HG02623 (cell line): ENCODE data around the gene TMEM242.
"Not testable (repeated sequence)": the region's sequence is repeated elsewhere in the genome, so short reads cannot be mapped to it uniquely, and the experiment has no call there.

Experiments
- ATAC-seq: cut with Tn5 transposase; IDR thresholded peaks from one replicate; pipeline ENCODE4 v1.9.1; 2021; ENCODE audit warnings: moderate library complexity; ENCODE audit not compliant: unreplicated experiment

The TMEM242 gene

GRCh38 chr6:157323255-157323965 is at the start of gene TMEM242:
TMEM242 (minus strand) TSS chr6:157323519; CDS start chr6:157323499, 20 bp downstream.
- ATAC-seq, result peak; percentile 84

GRCh38 chr6:157372501-157373280 is 49.4 kb upstream of the TMEM242 start:
- ATAC-seq, result no peak

GRCh38 chr6:157370755-157371154 is 47.4 kb upstream of the TMEM242 start:
- no peak for ATAC-seq

GRCh38 chr6:157368359-157369049 is 45.2 kb upstream of the TMEM242 start:
- no peak for ATAC-seq

DNA sequence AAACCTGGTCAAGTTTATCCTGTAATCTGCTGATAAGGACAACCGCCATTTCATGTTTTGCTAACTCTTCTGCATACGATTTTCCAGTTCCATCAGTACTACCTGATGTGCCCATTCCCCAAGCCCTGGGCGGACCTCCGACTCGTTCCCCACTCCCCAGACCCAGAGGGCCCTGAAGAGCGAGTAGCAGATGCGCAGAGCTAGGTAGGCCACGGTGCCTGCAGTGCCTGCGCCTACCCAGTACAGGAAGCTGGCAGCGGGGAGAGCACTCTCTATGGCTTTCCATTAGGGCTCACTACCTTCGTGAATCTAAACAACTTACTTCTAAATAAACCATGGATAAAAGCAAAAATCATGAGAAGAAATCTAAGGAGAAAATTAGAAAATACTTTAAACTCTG is 43.3 kb upstream of the TMEM242 start:
- ATAC-seq, result no peak

DNA sequence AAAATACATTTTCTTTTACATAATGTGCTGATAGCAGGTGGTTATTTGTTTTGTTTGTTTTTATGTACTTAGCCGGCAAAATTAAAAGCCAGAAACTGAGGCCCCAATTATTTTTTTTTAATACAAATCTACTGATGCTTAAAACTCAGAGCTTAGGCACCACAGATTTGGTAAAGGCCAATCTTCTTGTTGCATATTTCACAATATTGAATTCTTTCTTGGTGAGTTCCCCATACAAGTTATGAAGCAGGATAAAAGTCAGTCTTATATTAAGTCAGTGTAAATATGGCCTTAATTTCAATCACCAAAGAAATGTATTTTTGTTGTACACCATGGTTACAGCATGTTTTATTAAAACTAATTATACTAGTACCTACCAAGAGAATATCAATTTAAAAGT is 41.4 kb upstream of the TMEM242 start:
- no peak for ATAC-seq

GRCh38 chr6:157361886-157362285 is 38.6 kb upstream of the TMEM242 start:
- ATAC-seq, result no peak

DNA sequence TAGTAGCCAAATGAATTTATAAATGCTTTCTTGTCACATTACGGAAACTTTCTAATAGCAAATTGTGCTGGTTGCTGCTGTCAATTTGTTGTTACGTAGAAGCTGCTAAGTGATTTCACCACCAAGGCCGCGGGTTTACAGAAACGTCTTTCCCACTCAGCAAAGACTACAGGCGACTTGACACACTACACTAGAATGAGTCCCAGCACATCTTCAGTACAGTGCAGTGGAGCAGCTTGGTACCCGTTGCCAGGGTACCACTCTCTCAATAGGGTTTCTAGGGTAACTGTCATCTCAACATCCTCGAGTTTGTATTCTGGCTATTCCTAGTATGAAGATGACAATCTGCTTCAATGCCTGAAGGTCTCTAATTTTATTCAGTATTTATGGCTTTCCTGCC is 35.0 kb upstream of the TMEM242 start:
- no peak for ATAC-seq

DNA sequence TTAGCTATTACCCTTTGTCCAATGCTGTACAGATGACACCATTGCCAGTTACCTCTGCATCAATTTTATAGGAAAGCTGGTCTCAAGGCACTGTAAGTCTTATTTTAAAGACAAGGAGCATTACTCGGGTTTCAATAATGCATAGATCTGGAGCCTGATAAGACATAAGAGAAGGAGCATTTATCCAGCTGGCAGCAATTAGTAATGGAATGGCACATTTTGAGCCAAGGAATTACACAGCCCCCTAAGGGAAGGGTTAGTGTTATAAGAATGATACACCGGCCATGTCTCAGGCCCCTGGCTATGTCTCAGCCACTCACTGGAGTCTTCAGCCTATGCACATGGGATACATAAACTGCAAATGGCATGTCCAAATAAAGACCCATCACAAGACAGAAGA is 23.1 kb upstream of the TMEM242 start:
- ATAC-seq, result no peak

DNA sequence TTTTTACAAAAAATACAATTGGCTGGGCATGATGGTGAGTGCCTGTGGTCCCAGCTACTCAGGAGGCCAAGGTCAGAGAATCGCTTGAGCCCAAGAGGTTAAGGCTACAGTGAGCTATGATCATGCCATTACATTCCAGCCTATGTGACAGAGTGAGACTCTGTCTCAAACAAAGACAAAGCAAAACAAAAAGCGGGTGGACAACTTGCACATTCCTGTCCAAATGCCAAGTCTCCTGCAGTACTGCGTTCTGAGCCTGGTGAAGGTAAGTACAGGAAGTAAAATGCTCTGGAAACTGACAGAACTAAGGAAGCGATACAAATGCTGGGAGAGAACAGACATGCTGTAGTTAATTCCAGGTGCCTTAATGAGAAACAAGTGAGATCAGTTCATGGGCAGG is 20.4 kb upstream of the TMEM242 start:
- no peak for ATAC-seq

DNA sequence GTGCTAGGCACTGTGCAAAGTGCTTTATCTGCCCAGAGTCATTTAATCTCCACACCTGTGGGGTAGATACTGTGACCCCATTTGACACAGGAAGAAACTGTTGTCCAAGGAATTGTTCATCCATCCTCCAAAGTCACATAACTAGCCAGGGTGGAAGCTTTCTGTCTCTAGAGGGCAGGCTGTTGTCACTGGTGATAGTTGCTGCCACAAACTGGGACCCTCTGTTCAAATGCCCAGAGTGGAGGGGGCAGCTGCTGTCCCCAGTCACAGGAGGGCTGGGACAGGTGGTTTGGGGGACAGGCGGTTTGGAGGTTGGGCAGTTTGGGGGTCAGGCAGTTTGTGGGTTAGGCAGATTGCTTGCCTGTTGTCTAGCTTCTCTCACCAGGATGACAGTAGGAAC is 16.1 kb upstream of the TMEM242 start:
- no peak for ATAC-seq

DNA sequence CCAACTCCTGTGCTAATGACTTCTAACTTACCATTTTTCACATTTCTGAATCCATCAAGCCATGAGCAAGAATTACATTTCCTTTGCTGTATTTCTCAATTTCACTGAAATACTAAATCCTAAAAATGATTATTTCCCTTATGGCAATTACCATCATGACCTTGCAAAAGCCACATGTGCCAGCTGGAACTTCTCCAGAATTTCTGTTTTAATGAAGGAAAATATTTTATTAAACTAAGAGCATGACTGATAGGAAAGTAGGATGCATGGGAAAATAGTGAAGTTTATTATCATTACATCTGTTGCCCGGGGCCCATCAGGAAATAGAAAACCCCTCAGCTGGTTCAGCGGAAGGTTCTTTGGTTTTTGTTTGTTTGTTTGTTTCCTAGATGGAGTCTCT is 14.4 kb upstream of the TMEM242 start:
- no peak for ATAC-seq

DNA sequence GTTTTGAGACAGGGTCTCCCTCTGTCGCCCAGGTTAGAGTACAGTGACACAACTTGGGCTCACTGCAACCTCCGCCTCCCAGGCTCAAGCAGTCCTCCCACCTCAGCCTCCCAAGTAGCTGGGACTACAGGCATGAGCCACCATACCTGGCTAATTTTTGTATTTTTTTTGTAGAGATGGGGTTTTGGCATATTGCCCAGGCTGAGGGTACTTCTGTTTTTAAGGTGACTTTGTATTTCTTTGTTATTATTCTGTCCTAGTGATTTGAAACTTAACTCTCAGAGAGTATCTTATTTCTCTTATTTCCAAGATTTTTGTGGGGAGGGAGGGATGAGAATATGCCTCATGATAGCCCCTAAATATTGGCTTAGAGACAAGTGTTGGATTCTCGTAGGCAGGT is 14.0 kb upstream of the TMEM242 start:
- not testable (repeated sequence) for ATAC-seq

DNA sequence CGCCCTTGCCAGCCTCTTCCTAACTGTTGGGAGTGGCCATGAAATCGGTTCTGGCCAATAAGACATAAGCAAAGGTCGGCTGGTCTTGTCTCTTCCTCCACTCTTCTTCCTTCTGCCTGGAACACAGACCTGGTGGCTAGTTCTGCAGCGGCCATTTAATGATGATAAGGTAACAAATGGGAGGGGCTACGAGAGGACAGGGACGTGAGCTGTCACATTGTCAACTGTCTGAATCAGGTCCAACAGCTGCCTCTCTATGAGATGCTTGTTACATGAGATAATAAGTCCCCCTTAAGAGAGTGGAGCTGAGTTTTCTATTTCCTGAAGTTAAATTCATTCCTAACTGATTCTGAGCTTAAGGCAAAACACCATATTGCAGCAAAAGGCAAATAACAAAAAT is 12.5 kb upstream of the TMEM242 start:
- no peak for ATAC-seq

DNA sequence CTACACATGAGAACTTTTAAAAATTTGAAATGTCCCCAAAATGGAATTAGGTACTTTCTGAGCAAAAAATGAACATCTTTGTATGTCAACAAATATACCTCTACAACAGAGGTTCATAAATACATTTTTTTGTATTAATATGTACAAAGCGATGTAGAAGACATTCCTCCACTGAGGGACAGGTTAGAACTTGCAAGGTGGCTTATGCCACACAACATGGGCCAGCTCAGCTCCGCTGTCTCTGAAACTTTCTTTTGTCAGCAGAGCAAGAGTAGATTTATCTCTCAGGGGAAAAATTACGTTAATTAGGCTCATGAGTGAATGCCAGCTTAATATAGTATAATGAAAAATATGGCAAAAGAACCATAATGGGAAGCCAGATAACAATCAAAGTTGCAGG is 10.6 kb upstream of the TMEM242 start:
- ATAC-seq, result no peak

- ATAC-seq, result no peak
Measured at GRCh38 chr6:157333537-157333936, 10.2 kb upstream of the TMEM242 start.

- ATAC-seq, result no peak
Measured at GRCh38 chr6:157332813-157333212, 9.5 kb upstream of the TMEM242 start.

DNA sequence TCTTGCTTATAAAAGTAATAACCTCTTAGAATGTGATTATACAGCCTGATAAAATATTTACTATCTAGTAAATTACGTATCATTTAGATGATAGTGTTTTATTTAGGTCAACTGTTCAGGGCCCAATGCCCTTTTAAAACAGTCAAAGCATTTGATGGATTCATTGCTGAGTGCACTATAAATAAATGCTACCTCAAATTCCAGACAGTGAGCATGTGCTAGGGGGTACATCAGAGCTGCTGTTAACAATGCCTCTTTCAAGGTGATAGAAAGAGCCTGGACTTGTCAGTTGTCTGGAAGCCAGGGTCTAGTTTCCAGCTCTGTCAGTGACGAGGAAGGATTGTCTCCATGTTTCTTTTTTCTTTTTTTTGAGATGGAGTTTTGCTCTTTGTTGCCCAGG is 7.5 kb upstream of the TMEM242 start:
- ATAC-seq, result no peak

GRCh38 chr6:157329829-157330228 is 6.5 kb upstream of the TMEM242 start:
- ATAC-seq, result no peak

DNA sequence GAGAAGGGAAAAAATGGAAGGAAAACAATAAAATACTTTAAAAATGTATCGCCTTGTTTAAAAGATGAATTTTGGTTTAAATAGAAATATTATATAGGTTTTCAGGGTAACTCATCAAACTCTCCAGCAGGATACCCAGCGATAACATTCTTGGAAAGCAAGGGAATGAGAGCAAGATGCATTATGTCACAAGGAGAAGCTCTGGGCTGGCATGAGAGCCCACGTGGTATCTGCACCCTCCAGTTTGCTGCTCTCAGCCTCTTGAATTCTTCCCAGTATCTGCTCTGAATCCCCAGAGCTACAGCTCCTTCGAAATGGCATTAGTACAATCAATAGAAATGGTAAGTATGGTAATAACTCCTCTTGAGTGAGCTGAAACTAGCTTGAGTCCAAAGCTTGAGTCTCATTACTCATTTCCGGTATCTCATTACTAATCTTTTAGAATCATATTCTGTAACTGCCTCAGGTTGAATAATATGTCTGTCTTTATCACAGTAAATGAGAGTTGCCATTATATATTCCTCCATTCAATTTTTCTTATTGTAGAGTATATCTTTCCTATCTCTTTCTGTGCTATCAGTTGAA is 4.9 kb upstream of the TMEM242 start:
- no peak for ATAC-seq

DNA sequence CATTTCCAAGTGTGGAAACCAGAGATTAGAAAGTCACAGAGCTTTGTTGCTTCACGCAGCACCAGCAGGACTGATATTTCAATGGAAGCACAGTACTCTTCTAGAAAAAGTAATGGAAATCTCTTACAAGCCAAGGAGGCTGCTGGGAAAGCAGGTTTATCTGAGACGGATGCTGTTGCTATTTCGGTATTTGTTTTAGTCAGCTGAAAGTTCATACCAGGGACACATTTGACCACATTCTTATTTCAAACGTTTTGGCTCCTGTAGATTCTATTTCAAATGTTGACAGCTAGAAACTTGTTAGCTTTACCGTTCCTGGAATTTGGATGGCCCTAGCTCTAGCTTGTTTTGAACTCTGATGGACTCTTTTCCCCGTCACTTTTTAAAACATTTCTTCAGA is 3.7 kb upstream of the TMEM242 start:
- ATAC-seq, result no peak
